Muscle layer of duodenum (tissue), 2 donors: ENCODE data around the gene TBC1D2B.
"Not testable (repeated sequence)": the region's sequence is repeated elsewhere in the genome, so short reads cannot be mapped to it uniquely, and the experiment has no call there.

Experiments
- H3K27ac ChIP-seq: one replicate; pipeline ENCODE4 v1.7.0; 2013; ENCODE audit warnings: mild to moderate bottlenecking, low read length
- H3K27me3 ChIP-seq: one replicate; pipeline ENCODE4 v1.7.0; 2013; ENCODE audit warnings: low read depth, mild to moderate bottlenecking, control low read depth, low read length
- H3K36me3 ChIP-seq, 2 donors: one replicate each; pipeline ENCODE4 v1.7.0; 2013; ENCODE audit warnings: low read length in 2 of 2, control low read depth in 1 of 2, mild to moderate bottlenecking in 1 of 2; ENCODE audit not compliant: insufficient read depth in 2 of 2, control insufficient read depth in 1 of 2
- H3K4me1 ChIP-seq, 2 donors: one replicate each; pipeline ENCODE4 v1.7.0; 2013; ENCODE audit warnings: low read length in 2 of 2, mild to moderate bottlenecking in 2 of 2, control low read depth in 1 of 2, moderate library complexity in 1 of 2; ENCODE audit not compliant: insufficient read depth in 2 of 2, control insufficient read depth in 1 of 2
- H3K4me3 ChIP-seq, 2 donors: one replicate each; pipeline ENCODE4 v1.7.0; 2013; ENCODE audit warnings: low read length in 2 of 2, low read depth in 1 of 2, mild to moderate bottlenecking in 1 of 2
- H3K9me3 ChIP-seq, 2 donors: one replicate each; pipeline ENCODE4 v1.7.0; 2013; ENCODE audit warnings: low read length in 2 of 2, control low read depth in 1 of 2, mild to moderate bottlenecking in 1 of 2; ENCODE audit not compliant: control insufficient read depth in 1 of 2
- donor health status: healthy.

TBC1D2B gene

DNA sequence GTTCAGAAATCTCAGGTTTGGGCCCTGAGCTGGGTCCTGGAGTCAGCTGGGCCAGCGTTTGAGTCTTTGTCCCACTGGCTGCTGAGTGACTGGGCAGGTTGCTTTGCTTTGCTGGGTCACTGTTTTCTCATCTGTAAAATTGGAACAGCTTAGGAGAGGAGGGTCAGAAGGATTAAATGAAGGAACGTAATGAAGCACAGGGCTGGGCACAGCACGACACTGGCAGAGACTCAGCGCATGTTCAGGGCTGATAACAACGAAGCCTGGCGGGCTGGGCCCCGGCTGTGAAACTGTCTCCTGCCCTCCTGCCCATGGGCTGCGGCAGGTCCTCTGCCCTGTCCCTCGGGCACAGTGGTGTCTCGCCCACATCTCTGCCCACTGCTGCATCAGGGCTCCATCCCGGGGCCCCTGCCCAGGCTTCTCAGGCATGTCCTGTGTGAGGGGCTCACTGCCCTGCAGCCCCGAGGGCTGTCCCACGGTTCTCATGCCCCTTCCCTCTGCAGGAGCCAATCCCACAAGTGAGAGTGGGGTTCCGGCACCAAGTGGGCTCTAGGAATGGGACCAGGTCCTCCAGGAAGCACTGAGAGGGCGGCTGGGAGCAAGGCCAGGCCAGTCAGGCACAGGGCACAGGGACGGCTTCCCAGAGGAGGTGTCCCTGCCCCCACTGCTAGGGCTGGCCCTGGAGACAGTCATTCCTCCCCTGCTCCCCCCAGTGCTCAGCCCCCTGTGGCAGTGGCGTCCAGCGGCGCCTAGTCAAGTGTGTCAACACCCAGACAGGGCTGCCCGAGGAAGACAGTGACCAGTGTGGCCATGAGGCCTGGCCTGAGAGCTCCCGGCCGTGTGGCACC, 88.0 kb downstream of the TBC1D2B start:
- Histone ChIP-seq H3K27ac (no peak overlapping the region), H3K4me1 (peaks cover 3 to 44% of the 10 kb centered on the region in 2 donors)

DNA sequence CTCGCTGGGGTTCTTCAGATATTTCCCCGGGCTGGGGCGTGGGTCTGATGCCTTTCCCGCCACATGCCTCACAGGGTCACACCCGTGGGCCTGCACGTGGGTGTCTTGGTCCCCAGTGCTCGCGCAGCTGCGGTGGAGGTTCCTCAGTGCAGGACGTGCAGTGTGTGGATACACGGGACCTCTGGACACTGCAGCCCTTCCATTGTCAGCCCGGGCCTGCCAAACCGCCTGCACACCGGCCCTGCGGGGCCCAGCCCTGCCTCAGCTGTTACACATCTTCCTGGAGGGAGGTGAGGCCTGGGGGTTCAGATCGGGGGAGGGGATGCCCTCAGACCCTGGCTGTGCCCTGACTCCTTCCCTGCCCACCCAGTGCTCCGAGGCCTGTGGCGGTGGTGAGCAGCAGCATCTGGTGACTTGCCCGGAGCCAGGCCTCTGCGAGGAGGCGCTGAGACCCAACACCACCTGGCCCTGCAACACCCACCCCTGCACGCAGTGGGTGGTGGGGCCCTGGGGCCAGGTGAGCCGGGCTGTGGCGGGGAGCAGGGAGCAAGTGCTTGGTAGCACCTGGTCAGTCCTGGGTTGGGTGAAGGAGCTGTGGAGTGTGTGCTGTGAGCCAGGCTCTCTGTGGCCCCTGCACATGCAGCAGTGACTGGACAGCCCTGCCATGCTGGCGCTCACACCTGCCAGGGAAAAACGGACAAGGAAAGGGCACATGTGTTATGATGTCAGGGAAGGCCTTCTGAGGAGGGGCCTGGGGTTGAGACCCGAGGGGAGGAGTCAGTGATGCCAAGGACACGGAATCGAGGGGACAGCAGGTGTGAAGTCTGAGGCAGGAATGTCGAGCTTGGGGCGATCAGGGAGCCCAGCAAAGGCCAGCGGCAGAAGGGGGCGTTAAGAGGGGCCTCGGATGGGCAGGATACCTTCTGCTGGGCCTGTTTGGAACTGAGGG, 88.9 kb downstream of the TBC1D2B start:
- no peak overlapping the region for H3K27ac ChIP-seq
- H3K36me3 ChIP-seq = no peaks in the 10 kb centered on the region
- peaks cover 0 to 39% of the 10 kb centered on the region in 2 donors for H3K4me1 ChIP-seq
- no peaks in the 10 kb centered on the region for H3K9me3 ChIP-seq
- H3K4me3 ChIP-seq = no peak overlapping the region
- no peaks in the 10 kb centered on the region for H3K27me3 ChIP-seq

More for the DNA sequence above, 88.0 kb downstream of the TBC1D2B start:
- no peaks in the 10 kb centered on the region for H3K27me3 ChIP-seq
- no peaks in the 10 kb centered on the region for H3K36me3 ChIP-seq
- no peak overlapping the region for H3K4me3 ChIP-seq
- H3K9me3 ChIP-seq = no peaks in the 10 kb centered on the region

DNA sequence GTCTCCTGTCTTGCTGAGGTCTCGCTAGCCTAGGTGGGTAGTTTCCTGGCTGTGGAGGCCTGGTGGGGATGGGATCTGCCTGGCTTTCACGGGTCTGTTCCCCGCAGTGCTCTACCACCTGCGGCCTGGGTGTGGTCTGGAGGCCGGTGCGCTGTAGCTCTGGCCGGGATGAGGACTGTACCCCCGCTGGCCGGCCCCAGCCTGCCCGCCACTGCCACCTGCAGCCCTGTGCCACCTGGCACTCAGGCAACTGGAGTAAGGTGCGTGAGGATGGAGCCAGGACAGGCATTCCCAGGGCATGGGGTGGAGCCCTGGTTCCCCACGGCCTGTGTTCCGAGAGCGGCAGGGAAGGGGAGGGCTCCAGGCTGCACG, 89.8 kb downstream of the TBC1D2B start:
- peaks cover 0 to 30% of the 10 kb centered on the region in 2 donors for H3K4me1 ChIP-seq
- H3K27ac ChIP-seq, H3K27me3 ChIP-seq, H3K36me3 ChIP-seq, H3K9me3 ChIP-seq, H3K4me3 ChIP-seq: not testable (repeated sequence)

DNA sequence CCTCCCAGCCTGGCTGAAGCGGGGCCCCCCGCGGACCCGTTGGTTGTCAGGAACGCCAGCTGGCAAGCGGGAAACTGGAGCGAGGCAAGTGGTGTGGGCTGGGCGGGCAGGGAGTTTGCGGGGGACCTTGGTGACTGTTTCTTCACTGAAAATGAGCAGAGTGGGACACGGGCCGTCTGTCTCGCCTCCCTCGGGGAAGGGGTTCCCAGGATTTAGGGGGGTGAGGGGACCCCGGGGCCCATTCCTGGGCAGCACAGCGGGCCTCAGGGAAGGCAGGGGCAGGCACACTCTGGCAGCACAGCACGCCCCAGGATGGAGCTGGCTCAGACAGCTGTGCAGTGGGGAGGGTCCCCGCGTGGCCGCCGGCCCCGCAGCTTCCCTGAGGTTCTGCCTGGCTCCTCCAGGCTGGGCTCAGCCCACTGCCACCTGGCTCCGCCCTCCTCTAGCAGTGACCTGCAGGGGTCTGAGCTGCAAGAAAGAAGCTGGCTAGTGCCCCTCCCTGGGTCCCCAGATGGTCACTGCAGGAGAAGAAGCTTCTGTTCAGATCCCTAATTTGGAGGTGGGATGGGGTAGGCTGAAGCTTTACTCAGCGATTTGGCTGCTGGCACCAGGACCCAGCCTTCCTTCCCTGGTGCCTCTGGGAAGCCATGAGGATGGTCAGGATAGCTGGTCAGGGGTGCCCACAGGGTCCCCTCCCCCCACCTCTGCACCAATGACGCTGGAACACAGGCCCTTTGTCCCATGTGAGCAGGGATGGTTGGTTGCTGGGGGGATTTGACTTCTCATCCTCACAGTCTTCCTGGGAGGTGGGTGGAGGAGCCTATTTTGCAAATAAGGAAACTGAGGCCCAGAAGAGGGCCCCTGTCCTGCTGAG, 90.4 kb downstream of the TBC1D2B start:
- Histone ChIP-seq H3K4me1 (peaks cover 0 to 27% of the 10 kb centered on the region in 2 donors), H3K9me3 (no peaks in the 10 kb centered on the region), H3K4me3 (no peak overlapping the region), H3K36me3 (no peaks in the 10 kb centered on the region), H3K27ac (no peak overlapping the region), H3K27me3 (no peaks in the 10 kb centered on the region)

DNA sequence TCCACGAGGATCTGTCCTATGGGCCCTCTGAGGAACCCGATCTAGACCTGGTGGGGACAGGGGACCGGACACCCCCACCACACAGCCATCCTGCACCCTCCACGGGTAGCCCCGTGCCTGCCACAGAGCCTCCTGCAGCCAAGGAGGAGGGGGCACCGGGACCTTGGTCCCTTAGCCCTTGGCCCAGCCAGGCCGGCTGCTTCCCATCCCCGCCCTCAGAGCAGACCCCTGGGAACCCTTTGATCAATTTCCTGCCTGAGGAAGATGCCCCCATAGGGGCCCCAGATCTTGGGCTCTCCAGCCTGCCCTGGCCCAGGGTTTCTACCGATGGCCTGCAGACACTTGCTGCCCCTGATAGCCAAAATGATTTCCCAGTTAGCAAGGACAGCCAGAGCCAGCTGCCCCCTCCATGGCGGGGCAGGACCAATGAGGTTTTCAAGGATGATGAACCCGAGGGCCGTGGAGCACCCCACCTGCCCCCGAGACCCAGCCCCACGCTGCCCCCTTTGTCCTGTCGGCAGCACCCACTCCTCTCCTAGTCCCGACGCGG, 91.5 kb downstream of the TBC1D2B start:
- H3K4me3 ChIP-seq = no peak overlapping the region
- H3K27ac ChIP-seq = no peak overlapping the region
- H3K27me3 ChIP-seq = no peaks in the 10 kb centered on the region
- H3K4me1 ChIP-seq = peaks cover 0 to 16% of the 10 kb centered on the region in 2 donors
- H3K36me3 ChIP-seq = no peaks in the 10 kb centered on the region
- H3K9me3 ChIP-seq = no peaks in the 10 kb centered on the region

DNA sequence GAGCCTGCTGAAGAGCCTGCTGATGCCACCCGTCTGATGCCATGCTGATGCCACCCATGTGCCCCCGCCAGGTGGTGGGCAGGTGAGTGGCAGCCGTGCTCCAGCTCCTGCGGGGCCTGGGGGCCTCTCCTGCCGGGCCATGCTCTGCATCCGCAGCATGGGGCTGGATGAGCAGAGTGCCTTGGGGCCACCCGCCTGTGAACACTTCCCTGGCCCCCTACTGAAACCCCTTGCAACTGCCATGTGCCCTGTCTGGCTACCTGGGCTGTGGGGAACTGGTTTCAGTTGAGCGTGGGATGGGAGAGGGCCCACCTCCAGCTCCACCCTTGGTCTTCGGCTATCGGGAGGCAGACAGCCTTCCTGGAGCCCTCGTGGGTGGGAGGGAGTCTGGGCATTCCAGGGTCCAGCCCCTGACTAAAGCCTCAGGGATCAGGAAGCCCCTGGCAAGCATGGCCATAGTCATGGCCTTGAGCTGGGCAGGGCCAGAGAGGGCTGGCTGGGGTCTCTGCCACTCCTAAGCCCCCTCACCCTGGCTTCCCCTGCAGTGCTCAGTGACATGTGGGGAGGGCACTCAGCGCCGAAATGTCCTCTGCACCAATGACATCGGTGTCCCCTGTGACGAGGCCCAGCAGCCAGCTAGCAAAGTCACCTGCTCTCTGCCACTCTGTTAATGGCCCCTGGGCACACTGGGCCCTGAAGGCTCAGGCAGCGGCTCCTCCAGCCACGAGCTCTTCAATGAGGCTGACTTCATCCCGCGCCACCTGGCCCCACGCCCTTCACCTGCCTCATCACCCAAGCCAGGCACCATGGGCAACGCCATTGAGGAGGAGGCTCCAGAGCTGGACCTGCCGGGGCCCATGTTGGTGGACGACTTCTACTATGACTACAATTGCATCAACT, 92.2 kb downstream of the TBC1D2B start:
- H3K27ac ChIP-seq = no peak overlapping the region
- no peak overlapping the region for H3K4me3 ChIP-seq
- H3K27me3 ChIP-seq = no peaks in the 10 kb centered on the region
- peaks cover 0 to 9% of the 10 kb centered on the region in 2 donors for H3K4me1 ChIP-seq
- H3K36me3 ChIP-seq = no peaks in the 10 kb centered on the region
- no peaks in the 10 kb centered on the region for H3K9me3 ChIP-seq

DNA sequence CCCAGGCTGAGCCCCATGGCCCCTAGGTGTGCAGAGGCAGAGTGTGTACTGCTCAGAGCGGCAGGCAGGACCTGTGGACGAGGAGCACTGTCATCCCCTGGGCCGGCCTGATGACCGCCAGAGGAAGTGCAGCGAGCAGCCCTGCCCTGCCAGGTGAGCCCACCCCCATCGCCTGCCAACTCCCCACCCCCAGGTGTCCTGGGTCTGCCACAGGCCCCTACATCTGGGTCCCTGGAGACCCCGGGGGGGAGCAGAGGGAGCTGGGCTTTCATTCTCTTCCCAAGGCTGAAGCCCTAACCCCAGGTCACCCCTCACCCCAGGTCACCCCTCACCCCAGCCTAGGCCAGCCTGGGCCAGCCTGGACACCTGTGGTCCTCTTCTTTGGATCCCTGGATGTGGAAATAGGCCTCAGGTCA, 93.1 kb downstream of the TBC1D2B start:
- Histone ChIP-seq H3K36me3 (no peaks in the 10 kb centered on the region), H3K4me3 (no peak overlapping the region), H3K27me3 (no peaks in the 10 kb centered on the region), H3K9me3 (no peaks in the 10 kb centered on the region), H3K4me1 (peaks cover 0 to 7% of the 10 kb centered on the region in 2 donors), H3K27ac (no peak overlapping the region)

DNA sequence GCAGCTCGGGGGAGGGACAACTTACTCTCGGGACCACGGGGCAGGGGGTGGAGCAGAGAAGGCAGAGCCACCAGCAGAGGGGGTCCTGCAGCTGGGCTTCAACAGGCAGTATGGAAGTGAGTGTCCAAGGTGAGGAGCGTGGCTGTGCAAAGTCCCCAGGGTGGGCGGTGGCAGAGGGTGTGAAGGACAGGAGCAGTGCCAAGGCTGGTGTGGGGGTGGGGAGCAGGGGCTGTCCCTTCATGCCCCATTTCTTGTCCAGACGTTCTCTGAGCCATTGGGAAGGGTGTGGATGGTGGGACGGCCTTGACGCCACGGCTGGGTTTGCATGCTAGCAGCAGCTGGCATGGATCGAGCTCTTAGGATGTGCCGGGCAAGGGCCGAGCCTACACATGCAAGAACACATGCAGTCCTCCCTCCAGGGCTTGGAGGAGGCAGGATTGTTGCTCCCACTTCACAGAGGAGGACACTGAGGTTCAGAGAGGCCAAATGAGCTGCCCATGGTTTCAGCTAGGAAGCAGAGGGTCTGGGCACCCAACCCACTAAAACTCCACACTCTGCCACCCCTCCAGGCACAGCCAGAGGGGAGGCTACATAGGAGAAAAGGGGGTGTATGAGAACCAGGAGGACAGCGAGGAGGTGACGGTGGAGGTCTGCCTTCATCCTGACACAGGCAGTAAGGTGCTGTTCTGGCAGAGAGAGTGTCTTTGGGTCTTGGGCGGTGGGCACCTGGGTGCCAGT, 93.6 kb downstream of the TBC1D2B start:
- H3K36me3 ChIP-seq = no peaks in the 10 kb centered on the region
- no peak overlapping the region for H3K4me3 ChIP-seq
- no peak overlapping the region for H3K27ac ChIP-seq
- H3K27me3 ChIP-seq = no peaks in the 10 kb centered on the region
- peaks cover 0 to 7% of the 10 kb centered on the region in 2 donors for H3K4me1 ChIP-seq
- H3K9me3 ChIP-seq = no peaks in the 10 kb centered on the region

DNA sequence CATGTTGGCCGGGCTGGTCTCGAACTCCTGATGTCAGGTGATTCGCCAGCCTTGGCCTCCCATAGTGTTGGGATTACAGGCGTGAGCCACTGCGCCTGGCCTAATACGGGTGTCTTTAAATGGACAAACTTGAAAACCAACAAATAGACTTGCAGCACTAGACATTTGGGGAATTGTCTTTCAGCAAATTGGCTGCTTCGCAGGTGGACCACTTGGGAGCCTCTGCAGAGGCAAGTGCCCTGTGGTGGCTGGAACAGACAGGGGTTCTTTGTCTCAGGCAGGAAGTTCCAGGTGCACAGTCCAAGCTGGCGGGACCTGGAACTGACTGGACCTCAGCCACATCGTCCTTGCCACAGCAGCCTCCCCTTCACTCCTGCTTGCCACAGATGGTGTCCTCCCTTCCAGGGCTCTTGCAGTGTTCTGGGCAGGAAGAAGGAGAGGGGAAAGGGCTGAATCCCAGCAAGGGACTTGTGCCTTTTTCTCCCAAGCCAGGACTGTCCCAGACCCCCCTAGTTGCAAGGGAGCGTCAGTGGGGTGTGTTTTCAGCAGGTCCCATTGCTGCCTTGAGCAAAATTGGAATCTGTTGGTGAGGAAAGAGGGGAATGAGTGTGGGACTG, 94.3 kb downstream of the TBC1D2B start:
- no peak overlapping the region for H3K27ac ChIP-seq
- H3K4me1 ChIP-seq = peaks cover 0 to 7% of the 10 kb centered on the region in 2 donors
- H3K4me3 ChIP-seq = no peak overlapping the region
- no peaks in the 10 kb centered on the region for H3K36me3 ChIP-seq
- no peaks in the 10 kb centered on the region for H3K9me3 ChIP-seq
- H3K27me3 ChIP-seq = no peaks in the 10 kb centered on the region
